Colonic mucosa (tissue), 4 donors: Measurements from ENCODE around the gene PPP4R4. TPM values are rescaled to one million over a fixed set of nuclear protein-coding genes. Genes with fewer than 3 reads are reported as not detected.

ENCODE experiments used
- DNase-seq: peaks from one replicate; pipeline ENCODE4 v3.0.0-alpha.2; 2020
- H3K27ac ChIP-seq: fragments of 200-600 bp; one replicate; pipeline ENCODE4 v1.8.0; 2021
- H3K27me3 ChIP-seq: fragments of 200-600 bp; one replicate; pipeline ENCODE4 v1.8.0; 2021
- H3K36me3 ChIP-seq: fragments of 200-600 bp; one replicate; pipeline ENCODE4 v1.8.0; 2021
- H3K4me1 ChIP-seq: fragments of 200-600 bp; one replicate; pipeline ENCODE4 v1.8.0; 2021; ENCODE audit warnings: mild to moderate bottlenecking
- H3K4me3 ChIP-seq: fragments of 200-600 bp; one replicate; pipeline ENCODE4 v1.8.0; 2021
- H3K9ac ChIP-seq, 2 donors: one replicate each; pipeline ENCODE4 v1.7.0; 2013; ENCODE audit warnings: control low read depth in 2 of 2, low read depth in 2 of 2, low read length in 2 of 2
- H3K9me3 ChIP-seq: fragments of 200-600 bp; one replicate; pipeline ENCODE4 v1.8.0; 2021
- CTCF ChIP-seq: fragments of 200-600 bp; IDR thresholded peaks from one replicate; pipeline ENCODE4 v1.8.0; 2022; ENCODE audit warnings: antibody characterized with exemption, mild to moderate bottlenecking
- intact Hi-C: fragments of 100-400 bp; cut with DNase I; formaldehyde crosslinking; loops from one replicate; pipeline ENCODE4 v1.14.1; 2022
- total RNA-seq, 2 donors: library from RNA; stranded (reverse); fragmentation: NEBNext Ultra II Directional in 1 of 2; extraction: Animal tissue kit (Norgen Biotek cat#: 25700) in 1 of 2; gene quantifications; one replicate each; pipeline ENCODE4 v1.2.1, GENCODE V29; 2021
- donor health status: healthy.
- donor health status: DM: no; HTN: no; CAD: no.
- donor health status: DM: no; HTN: no; CAD: no.

PPP4R4 gene
- total RNA-seq, 2 donors from 2014 or later, result 0.27 TPM; not detected in 1

GRCh38 chr14:94321421-94322271 is 147.5 kb downstream of the PPP4R4 start:
- no peaks in the 10 kb centered on the region for H3K27me3 ChIP-seq
- TF ChIP-seq CTCF, result no peak
- H3K9ac ChIP-seq, result no peak overlapping the region
- H3K27ac ChIP-seq, result peak overlapping the region; percentile 72
- H3K36me3 ChIP-seq, result no peaks in the 10 kb centered on the region
- peaks cover 5% of the 10 kb centered on the region for H3K4me1 ChIP-seq
- no peak for DNase-seq
- H3K4me3 ChIP-seq, result no peak overlapping the region
- no peaks in the 10 kb centered on the region for H3K9me3 ChIP-seq
- intact Hi-C loops, result no loop called here

GRCh38 chr14:94322648-94323570 is 148.8 kb downstream of the PPP4R4 start, which contains the start of gene SERPINA6:
TSS of gene SERPINA6 (minus strand) at chr14:94323336. CDS start at chr14:94314648, 8,688 bp downstream.
- Histone ChIP-seq H3K27me3 (no peaks in the 10 kb centered on the region), H3K4me1 (peaks cover 5% of the 10 kb centered on the region), H3K4me3 (no peak within 1 kb of the TSS), H3K9ac (no peak within 1 kb of the TSS), H3K27ac (no peak within 1 kb of the TSS), H3K9me3 (no peaks in the 10 kb centered on the region), H3K36me3 (no peaks in the 10 kb centered on the region)
- peak; percentile 46 for DNase-seq
- TF ChIP-seq CTCF, result no peak
- intact Hi-C loops, result no loop called here

- no peaks in the 10 kb centered on the region for H3K27me3 ChIP-seq
- intact Hi-C loops, result no loop called here
- no peak for TF ChIP-seq CTCF
- no peak overlapping the region for H3K4me3 ChIP-seq
- no peak overlapping the region for H3K27ac ChIP-seq
- no peaks in the 10 kb centered on the region for H3K4me1 ChIP-seq
- H3K36me3 ChIP-seq, result no peaks in the 10 kb centered on the region
- no peak for DNase-seq
- no peak overlapping the region for H3K9ac ChIP-seq
- H3K9me3 ChIP-seq, result no peaks in the 10 kb centered on the region
Observed at GRCh38 chr14:94328196-94328595, 154.1 kb downstream of the PPP4R4 start.

Other genes with a start within 250 kb of the PPP4R4 start
- gene FAM181A, start 247.0 kb upstream of the PPP4R4 start, total RNA-seq, result not detected
- gene ASB2, start 197.8 kb upstream of the PPP4R4 start, total RNA-seq, result 10 to 100 TPM in 1 of 2 donors, 1 to 10 TPM in 1; 1.3 to 13.4 TPM
- not detected for gene CCDC197, start 177.0 kb upstream of the PPP4R4 start, total RNA-seq
- 1 to 10 TPM; 2.2 to 2.7 TPM for gene OTUB2, start 148.0 kb upstream of the PPP4R4 start, total RNA-seq
- gene DDX24, start 93.1 kb upstream of the PPP4R4 start, total RNA-seq, result 100 to 1,000 TPM; 110 to 142 TPM
- gene IFI27L1, start 93.0 kb upstream of the PPP4R4 start, total RNA-seq, result 10 to 100 TPM; 15.8 to 27.4 TPM
- 100 to 1,000 TPM; 219 to 709 TPM for gene IFI27, start 63.6 kb upstream of the PPP4R4 start, total RNA-seq
- 10 to 100 TPM; 27.6 to 51.4 TPM for gene IFI27L2, start 44.7 kb upstream of the PPP4R4 start, total RNA-seq
- under 1 TPM; 0.48 to 0.74 TPM for gene SERPINA10, start 118.9 kb downstream of the PPP4R4 start, total RNA-seq
- 1 to 10 TPM; 3.4 to 5.7 TPM for gene SERPINA6, start 149.0 kb downstream of the PPP4R4 start, total RNA-seq
- gene SERPINA2, start 192.4 kb downstream of the PPP4R4 start, total RNA-seq, result not detected
- 100 to 1,000 TPM; 153 to 278 TPM for gene SERPINA1, start 214.3 kb downstream of the PPP4R4 start, total RNA-seq